Kidney epithelial cell (primary cell): ENCODE measurements around the gene ZNF774. TPM values are rescaled to one million over a fixed set of nuclear protein-coding genes. Genes with fewer than 3 reads are reported as not detected.
A peak's percentile ranks its signal among the peaks of the same experiment; 100 is the strongest.
"Not testable (repeated sequence)": the region's sequence is repeated elsewhere in the genome, so short reads cannot be mapped to it uniquely, and the experiment has no call there.

ENCODE experiments used
- DNase-seq: peaks from one replicate; pipeline ENCODE4 v3.0.0-alpha.2; 2010; ENCODE audit warnings: low read depth
- H3K27me3 ChIP-seq: 2 replicates; pipeline ENCODE4 v1.6.0; 2011; ENCODE audit warnings: low read length; ENCODE audit not compliant: control insufficient read depth, insufficient read depth
- H3K36me3 ChIP-seq: 2 replicates; pipeline ENCODE4 v1.5.1; 2011; ENCODE audit warnings: low read length; ENCODE audit not compliant: control insufficient read depth, insufficient read depth
- H3K4me3 ChIP-seq: 2 replicates; pipeline ENCODE4 v1.5.1; 2011; ENCODE audit warnings: low read depth, mild to moderate bottlenecking, control low read depth, low read length
- CTCF ChIP-seq: IDR thresholded peaks from 2 replicates; pipeline ENCODE4 v1.5.1; 2011; ENCODE audit warnings: mild to moderate bottlenecking, moderate library complexity, low read length, control low read depth, inconsistent platforms; ENCODE audit not compliant: insufficient read depth, poor library complexity, severe bottlenecking
- total RNA-seq: library from RNA; depleted of rRNA; stranded (reverse); fragments of >200 nt; gene quantifications from 2 replicates; pipeline ENCODE4 v1.2.3, GENCODE V29; 2015

ZNF774 gene
- total RNA-seq, 1 donor from 2014 or later: 2.0 TPM

GRCh38 chr15:90402223-90402622, 50.1 kb downstream of the ZNF774 start:
- Histone ChIP-seq H3K4me3 (no peak overlapping the region), H3K27me3 (no peaks in the 10 kb centered on the region), H3K36me3 (no peaks in the 10 kb centered on the region)
- no peak for TF ChIP-seq CTCF
- peak; percentile 63 for DNase-seq

GRCh38 chr15:90402767-90403166, 50.7 kb downstream of the ZNF774 start:
- no peak overlapping the region for H3K4me3 ChIP-seq
- no peak for TF ChIP-seq CTCF
- H3K27me3 ChIP-seq: no peaks in the 10 kb centered on the region
- H3K36me3 ChIP-seq: no peaks in the 10 kb centered on the region
- no peak for DNase-seq

- DNase-seq: no peak
- H3K36me3 ChIP-seq: no peaks in the 10 kb centered on the region
- no peak for TF ChIP-seq CTCF
- H3K4me3 ChIP-seq: no peak overlapping the region
- H3K27me3 ChIP-seq: no peaks in the 10 kb centered on the region
Observed at GRCh38 chr15:90405055-90405607, 53.0 kb downstream of the ZNF774 start.

- no peak for DNase-seq
- Histone ChIP-seq H3K27me3 (no peaks in the 10 kb centered on the region), H3K36me3 (no peaks in the 10 kb centered on the region), H3K4me3 (no peak overlapping the region)
- no peak for TF ChIP-seq CTCF
Observed at GRCh38 chr15:90407336-90407735, 55.3 kb downstream of the ZNF774 start.

- no peak for TF ChIP-seq CTCF
- DNase-seq: no peak
- Histone ChIP-seq H3K4me3 (no peak overlapping the region), H3K27me3 (no peaks in the 10 kb centered on the region), H3K36me3 (no peaks in the 10 kb centered on the region)
Observed at GRCh38 chr15:90407871-90408317, 55.8 kb downstream of the ZNF774 start.

GRCh38 chr15:90408657-90409056, 56.6 kb downstream of the ZNF774 start:
- Histone ChIP-seq H3K27me3 (no peaks in the 10 kb centered on the region), H3K36me3 (no peaks in the 10 kb centered on the region), H3K4me3 (no peak overlapping the region)
- TF ChIP-seq CTCF: no peak
- DNase-seq: no peak

GRCh38 chr15:90409587-90409986, 57.5 kb downstream of the ZNF774 start:
- not testable (repeated sequence) for H3K36me3 ChIP-seq, H3K27me3 ChIP-seq, DNase-seq

GRCh38 chr15:90410316-90410715, 58.2 kb downstream of the ZNF774 start:
- not testable (repeated sequence) for H3K4me3 ChIP-seq, H3K36me3 ChIP-seq, DNase-seq, H3K27me3 ChIP-seq

More at GRCh38 chr15:90409587-90409986, 57.5 kb downstream of the ZNF774 start:
- H3K4me3 ChIP-seq: not testable (repeated sequence)
